PC-9 (cell line): ENCODE data around the gene UBE2C. TPM values are rescaled to one million over a fixed set of nuclear protein-coding genes. Genes with fewer than 3 reads are reported as not detected.

Source experiments
- BruUV-seq: library from RNA; stranded (reverse); fragments of 400-500 nt; replicated peaks from 2 replicates; lab custom pipeline; 2021; lab: Mats Ljungman, UMichigan
- CTCF ChIA-PET: fragments of 300-600 bp; sonication (Branson Sonifier 250); formaldehyde crosslinking; loops from one replicate; lab custom pipeline; 2022; ENCODE audit warnings: antibody characterized with exemption; lab: Charles Lee
- POLR2A ChIA-PET: fragments of 300-600 bp; sonication (Branson Sonifier 250); formaldehyde crosslinking; loops from one replicate; lab custom pipeline; 2022; ENCODE audit warnings: antibody characterized with exemption; ENCODE audit not compliant: unreplicated experiment; lab: Charles Lee
- DNase-seq, 2 experiments: peaks; one replicate each; pipeline versions ENCODE4 v3.0.0 to v3.0.0-alpha.2; 2015 to 2022; ENCODE audit warnings: mixed read lengths in 1 of 2
- H2AFZ ChIP-seq: fragments of 200-600 bp; sonication (generic); 2 replicates; pipeline ENCODE4 v1.8.1; 2017; ENCODE audit warnings: antibody characterized with exemption
- H3F3A ChIP-seq: fragments of 200-600 bp; sonication (generic); 2 replicates; pipeline ENCODE4 v1.8.1; 2017; ENCODE audit warnings: antibody characterized with exemption, mild to moderate bottlenecking, low read depth; ENCODE audit not compliant: insufficient read depth
- H3K27ac ChIP-seq: fragments of 200-600 bp; sonication (generic); 2 replicates; pipeline ENCODE4 v1.6.1; 2016; ENCODE audit warnings: mixed run types
- H3K27me3 ChIP-seq: fragments of 200-600 bp; sonication (generic); 2 replicates; pipeline ENCODE4 v1.6.1; 2016; ENCODE audit warnings: low read depth, mixed run types; ENCODE audit not compliant: insufficient read depth
- H3K36me3 ChIP-seq: fragments of 200-600 bp; sonication (generic); 2 replicates; pipeline ENCODE4 v1.6.1; 2016; ENCODE audit warnings: low read depth, mixed run types
- H3K4me1 ChIP-seq: fragments of 200-600 bp; sonication (generic); replicated peaks from 2 replicates; pipeline ENCODE4 v1.6.1; 2016; ENCODE audit warnings: mixed run types; ENCODE audit not compliant: insufficient read depth
- H3K4me2 ChIP-seq: fragments of 200-600 bp; sonication (generic); 2 replicates; pipeline ENCODE4 v1.6.1; 2017; ENCODE audit warnings: mixed run types
- H3K4me3 ChIP-seq: fragments of 200-600 bp; sonication (generic); 2 replicates; pipeline ENCODE4 v1.6.1; 2016; ENCODE audit warnings: mixed run types
- H3K79me2 ChIP-seq: fragments of 200-600 bp; sonication (generic); 2 replicates; pipeline ENCODE4 v1.6.1; 2017; ENCODE audit warnings: low read depth, mixed run types
- H3K9me2 ChIP-seq: fragments of 200-600 bp; sonication (generic); 2 replicates; pipeline ENCODE4 v1.8.1; 2017; ENCODE audit warnings: mild to moderate bottlenecking; ENCODE audit not compliant: insufficient read depth
- H3K9me3 ChIP-seq: fragments of 200-600 bp; sonication (generic); 2 replicates; pipeline ENCODE4 v1.8.1; 2016; ENCODE audit warnings: low read depth; ENCODE audit not compliant: insufficient read depth
- H4K20me1 ChIP-seq: fragments of 200-600 bp; sonication (generic); 2 replicates; pipeline ENCODE4 v1.8.1; 2017; ENCODE audit not compliant: insufficient read depth
- CTCF ChIP-seq: fragments of 200-600 bp; sonication (generic); conservative IDR thresholded peaks from 2 replicates; pipeline ENCODE4 v1.6.1; 2017; ENCODE audit warnings: mixed run types, antibody characterized with exemption, mild to moderate bottlenecking, moderate library complexity
- EZH2 ChIP-seq: fragments of 200-600 bp; sonication (generic); IDR thresholded peaks from 2 replicates; pipeline ENCODE4 v1.8.0; 2017; ENCODE audit warnings: antibody characterized with exemption, low read depth
- intact Hi-C: fragments of 100-400 bp; cut with micrococcal nuclease; formaldehyde crosslinking; loops from one replicate; pipeline ENCODE4 v1.10.0; 2022; ENCODE audit not compliant: unreplicated experiment
- total RNA-seq: library from RNA; stranded (reverse); gene quantifications from 2 replicates; pipeline ENCODE4 v1.2.3, GENCODE V29; 2021

UBE2C gene
- total RNA-seq, 1 experiment from 2014 or later: 207 TPM

DNA sequence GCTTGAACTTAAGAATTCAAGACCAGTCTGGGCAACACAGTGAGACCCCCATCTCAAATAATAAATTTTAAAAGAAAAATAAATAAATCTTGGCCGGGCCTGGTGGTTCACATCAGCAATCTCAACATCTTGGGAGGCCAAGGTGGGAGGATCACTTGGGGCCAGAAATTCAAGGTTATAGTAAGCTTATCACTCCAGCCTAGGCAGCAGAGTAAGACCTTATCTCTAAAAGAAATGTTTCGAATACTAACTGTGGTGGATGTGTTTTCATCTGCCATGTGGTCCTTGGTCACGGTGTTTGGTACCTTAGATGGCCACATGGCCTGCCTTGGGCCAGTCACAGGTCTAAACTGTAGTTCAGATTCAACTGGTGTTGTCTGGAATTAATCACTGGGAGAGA lies 5.8 kb downstream of the UBE2C start:
- Histone ChIP-seq H3K9me3 (no peaks in the 10 kb centered on the region), H3K27ac (peak overlapping the region; percentile 57), H3K4me3 (no peak overlapping the region), H3K4me2 (peak overlapping the region; percentile 62), H4K20me1 (no peaks in the 10 kb centered on the region), H2AFZ (no peak overlapping the region), H3K4me1 (peaks cover 65% of the 10 kb centered on the region), H3K36me3 (peaks cover 14% of the 10 kb centered on the region; the same call in 1 of the 2 replicates), H3K27me3 (no peaks in the 10 kb centered on the region), H3K79me2 (peaks cover 21% of the 10 kb centered on the region), H3K9me2 (no peaks in the 10 kb centered on the region), H3F3A (peaks cover 72% of the 10 kb centered on the region)
- intact Hi-C loops: loop anchor here (5.0 kb wide), 1 partner anchor 74 kb away; the partner anchor contains the start of genes CTSA and NEURL2
- TF ChIP-seq CTCF: no peak
- TF ChIP-seq EZH2: no peak
- CTCF ChIA-PET: no interaction called here
- BruUV-seq: no TSS peak
- POLR2A ChIA-PET: interaction anchor here (0.5 to 0.8 kb wide), 3 partner anchors 62 to 1652 kb away, joined by 3 to 4 read pairs (median 3); no protein-coding TSS in a partner anchor
- DNase-seq: no peak

- Histone ChIP-seq H3K4me1 (peaks cover 57% of the 10 kb centered on the region), H4K20me1 (no peaks in the 10 kb centered on the region), H3F3A (peaks cover 69% of the 10 kb centered on the region), H3K9me3 (no peaks in the 10 kb centered on the region), H2AFZ (no peak overlapping the region), H3K36me3 (peaks cover 14% of the 10 kb centered on the region; the same call in 1 of the 2 replicates), H3K4me2 (no peak overlapping the region), H3K79me2 (peaks cover 11% of the 10 kb centered on the region), H3K9me2 (no peaks in the 10 kb centered on the region), H3K4me3 (no peak overlapping the region), H3K27ac (no peak overlapping the region), H3K27me3 (no peaks in the 10 kb centered on the region)
- peak in 1 of 2 experiments; percentile 34 for DNase-seq
- TF ChIP-seq EZH2: no peak
- TF ChIP-seq CTCF: no peak
- POLR2A ChIA-PET: interaction anchor here (0.6 kb wide), 1 partner anchor 176 kb away, joined by 3 read pairs; no protein-coding TSS in a partner anchor
- no TSS peak for BruUV-seq
- intact Hi-C loops: loop anchor here (5.0 kb wide), 1 partner anchor 73 kb away; the partner anchor contains the start of genes CTSA and NEURL2
- CTCF ChIA-PET: interaction anchor here (0.6 to 0.7 kb wide), 2 partner anchors 31 to 141 kb away, joined by 4 to 7 read pairs; no protein-coding TSS in a partner anchor
Observed at GRCh38 chr20:45819466-45819865, 7.0 kb downstream of the UBE2C start.

- H3K9me3 ChIP-seq: no peaks in the 10 kb centered on the region
- H3K27me3 ChIP-seq: no peaks in the 10 kb centered on the region
- no peaks in the 10 kb centered on the region for H3K9me2 ChIP-seq
- no peaks in the 10 kb centered on the region for H4K20me1 ChIP-seq
- H3F3A ChIP-seq: peaks cover 50% of the 10 kb centered on the region
- no peaks in the 10 kb centered on the region for H3K79me2 ChIP-seq
- H3K36me3 ChIP-seq: peaks cover 2% of the 10 kb centered on the region; the same call in 1 of the 2 replicates
- no peak overlapping the region for H2AFZ ChIP-seq
- ChIA-PET POLR2A (interaction anchor here (0.7 kb wide), 1 partner anchor 143 kb away, joined by 3 read pairs; no protein-coding TSS in a partner anchor), CTCF (no interaction called here)
- TF ChIP-seq EZH2: no peak
- no peak for TF ChIP-seq CTCF
- H3K4me1 ChIP-seq: peaks cover 36% of the 10 kb centered on the region
- no TSS peak for BruUV-seq
- intact Hi-C loops: no loop called here
- peak in 1 of 2 experiments; percentile 55 for DNase-seq
- H3K4me2 ChIP-seq: no peak overlapping the region; the same call in 1 of the 2 replicates
- H3K4me3 ChIP-seq: no peak overlapping the region
- no peak overlapping the region for H3K27ac ChIP-seq
Observed at GRCh38 chr20:45821947-45822346, 9.5 kb downstream of the UBE2C start.
